Hepatocyte (in vitro differentiated cells): ENCODE data around the gene TSSC4.

Source experiments
- EZH2 ChIP-seq: fragments of 200-600 bp; sonication (generic); IDR thresholded peaks from 2 replicates; pipeline ENCODE4 v1.6.1; 2016; ENCODE audit warnings: antibody characterized with exemption, mild to moderate bottlenecking, borderline replicate concordance
- TF ChIP-seq, protein P1 (sequence below): fragments of 200-600 bp; sonication (generic); IDR thresholded peaks from 2 replicates; pipeline ENCODE4 v1.5.1; 2016; ENCODE audit warnings: antibody characterized with exemption, mild to moderate bottlenecking; ENCODE audit not compliant: poor library complexity

DNA sequence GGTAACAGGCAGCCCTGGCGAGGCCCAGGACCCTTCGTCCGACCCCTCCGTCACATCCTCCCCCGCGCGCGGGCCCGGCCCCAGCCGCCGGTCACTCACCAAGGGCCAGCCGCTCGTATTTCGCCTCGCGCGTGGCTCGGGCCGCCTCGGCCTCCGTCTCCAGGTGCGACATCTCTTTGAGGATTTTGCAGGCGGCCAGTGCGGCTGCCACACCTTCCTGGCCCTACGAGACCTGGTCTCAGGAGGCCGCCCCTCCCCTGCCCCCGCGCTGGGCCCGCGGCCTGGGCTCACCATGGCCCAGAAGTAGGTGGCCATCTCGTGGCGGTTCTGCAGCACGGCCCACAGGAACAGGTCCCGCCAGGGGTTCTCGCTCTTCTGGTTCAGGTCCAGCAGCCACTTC, 14.1 kb downstream of the TSSC4 start:
- TF ChIP-seq EZH2: no peak
- TF ChIP-seq, protein P1, sequence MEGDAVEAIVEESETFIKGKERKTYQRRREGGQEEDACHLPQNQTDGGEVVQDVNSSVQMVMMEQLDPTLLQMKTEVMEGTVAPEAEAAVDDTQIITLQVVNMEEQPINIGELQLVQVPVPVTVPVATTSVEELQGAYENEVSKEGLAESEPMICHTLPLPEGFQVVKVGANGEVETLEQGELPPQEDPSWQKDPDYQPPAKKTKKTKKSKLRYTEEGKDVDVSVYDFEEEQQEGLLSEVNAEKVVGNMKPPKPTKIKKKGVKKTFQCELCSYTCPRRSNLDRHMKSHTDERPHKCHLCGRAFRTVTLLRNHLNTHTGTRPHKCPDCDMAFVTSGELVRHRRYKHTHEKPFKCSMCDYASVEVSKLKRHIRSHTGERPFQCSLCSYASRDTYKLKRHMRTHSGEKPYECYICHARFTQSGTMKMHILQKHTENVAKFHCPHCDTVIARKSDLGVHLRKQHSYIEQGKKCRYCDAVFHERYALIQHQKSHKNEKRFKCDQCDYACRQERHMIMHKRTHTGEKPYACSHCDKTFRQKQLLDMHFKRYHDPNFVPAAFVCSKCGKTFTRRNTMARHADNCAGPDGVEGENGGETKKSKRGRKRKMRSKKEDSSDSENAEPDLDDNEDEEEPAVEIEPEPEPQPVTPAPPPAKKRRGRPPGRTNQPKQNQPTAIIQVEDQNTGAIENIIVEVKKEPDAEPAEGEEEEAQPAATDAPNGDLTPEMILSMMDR: no peak
